GM10248 (cell line): Measurements from ENCODE around the gene SETBP1.

Source experiments
- CTCF ChIA-PET: fragments of 300-600 bp; sonication (Branson Sonifier 250); formaldehyde crosslinking; extraction: SDS; loops from one replicate; lab custom pipeline; 2021; ENCODE audit warnings: antibody characterized with exemption; lab: Yijun Ruan, JAX
- POLR2A ChIA-PET: fragments of 350-650 bp; sonication (Branson Sonifier 250); formaldehyde crosslinking; extraction: SDS; loops from one replicate; lab custom pipeline; 2020; ENCODE audit warnings: antibody characterized with exemption; lab: Yijun Ruan, JAX
- DNase-seq: peaks from one replicate; pipeline ENCODE4 v3.0.0; 2012; ENCODE audit errors: extremely low spot score
- TF ChIP-seq, protein P1 (sequence below): IDR thresholded peaks from 2 replicates; pipeline ENCODE4 v1.5.1; 2012; ENCODE audit warnings: mild to moderate bottlenecking, low read depth; ENCODE audit errors: extremely low read depth, missing control alignments, control extremely low read depth

Gene SETBP1

DNA sequence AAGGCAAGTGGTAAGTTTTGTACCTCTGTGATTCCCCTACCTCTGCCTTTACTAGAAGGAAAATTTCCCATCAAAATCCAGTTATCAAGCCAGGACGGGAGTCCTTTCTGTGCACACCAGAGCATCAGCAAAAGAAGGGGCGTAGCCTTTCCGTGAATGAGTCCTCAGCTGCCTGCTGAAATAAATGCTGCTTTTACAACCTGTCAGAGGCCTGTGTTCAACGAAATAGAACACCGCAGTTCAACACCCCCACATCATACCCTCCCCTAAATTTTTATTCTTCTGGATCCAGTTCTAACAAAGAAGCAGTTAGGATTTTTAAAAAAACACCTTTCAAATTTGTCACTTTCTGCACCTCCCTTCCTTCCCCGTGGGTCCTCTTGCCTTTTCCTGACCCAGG lies 135.8 kb downstream of the SETBP1 start:
- TF ChIP-seq, protein P1, sequence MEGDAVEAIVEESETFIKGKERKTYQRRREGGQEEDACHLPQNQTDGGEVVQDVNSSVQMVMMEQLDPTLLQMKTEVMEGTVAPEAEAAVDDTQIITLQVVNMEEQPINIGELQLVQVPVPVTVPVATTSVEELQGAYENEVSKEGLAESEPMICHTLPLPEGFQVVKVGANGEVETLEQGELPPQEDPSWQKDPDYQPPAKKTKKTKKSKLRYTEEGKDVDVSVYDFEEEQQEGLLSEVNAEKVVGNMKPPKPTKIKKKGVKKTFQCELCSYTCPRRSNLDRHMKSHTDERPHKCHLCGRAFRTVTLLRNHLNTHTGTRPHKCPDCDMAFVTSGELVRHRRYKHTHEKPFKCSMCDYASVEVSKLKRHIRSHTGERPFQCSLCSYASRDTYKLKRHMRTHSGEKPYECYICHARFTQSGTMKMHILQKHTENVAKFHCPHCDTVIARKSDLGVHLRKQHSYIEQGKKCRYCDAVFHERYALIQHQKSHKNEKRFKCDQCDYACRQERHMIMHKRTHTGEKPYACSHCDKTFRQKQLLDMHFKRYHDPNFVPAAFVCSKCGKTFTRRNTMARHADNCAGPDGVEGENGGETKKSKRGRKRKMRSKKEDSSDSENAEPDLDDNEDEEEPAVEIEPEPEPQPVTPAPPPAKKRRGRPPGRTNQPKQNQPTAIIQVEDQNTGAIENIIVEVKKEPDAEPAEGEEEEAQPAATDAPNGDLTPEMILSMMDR, result no peak
- CTCF ChIA-PET, result interaction anchor here (1.2 to 1.7 kb wide), 4 partner anchors 10 to 57 kb away, joined by 3 to 7 read pairs (median 4); no protein-coding TSS in a partner anchor
- POLR2A ChIA-PET, result no interaction called here
- no peak for DNase-seq

DNA sequence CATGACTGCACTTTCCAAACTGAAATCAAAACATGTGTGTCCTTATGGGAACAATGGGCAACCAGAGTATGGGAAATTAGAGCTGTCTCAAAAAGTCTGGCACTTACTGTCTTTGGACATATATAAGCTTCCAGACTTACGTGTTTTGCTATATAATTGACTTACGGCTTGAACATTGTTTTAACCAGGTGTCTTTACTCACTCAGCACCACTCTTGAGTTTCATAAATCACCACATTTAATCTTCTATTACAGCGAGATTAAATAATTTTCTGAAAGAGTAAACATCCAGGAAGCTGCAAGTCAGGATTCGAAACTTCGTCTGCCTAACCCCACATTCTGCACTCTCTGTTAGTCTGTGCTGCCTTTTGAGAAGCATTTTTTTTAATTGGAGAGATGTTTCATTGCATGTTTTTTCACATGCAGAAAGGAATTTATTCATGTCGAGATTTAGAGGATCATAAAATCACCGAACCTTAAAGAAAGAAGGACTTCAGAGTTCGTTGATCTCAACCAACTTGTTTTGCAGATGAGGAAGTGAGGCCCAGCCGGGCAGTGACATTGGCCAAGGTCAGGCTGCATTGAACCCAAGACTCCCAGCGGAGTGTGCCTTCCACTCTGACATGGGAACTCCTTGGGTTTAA lies 137.3 kb downstream of the SETBP1 start:
- TF ChIP-seq, protein P1, result no peak
- no peak for DNase-seq
- ChIA-PET POLR2A (interaction anchor here (0.7 kb wide), 1 partner anchor 20 kb away, joined by 4 read pairs; no protein-coding TSS in a partner anchor), CTCF (interaction anchor here (0.8 to 1.7 kb wide), 5 partner anchors 9 to 389 kb away, joined by 3 to 7 read pairs (median 4); no protein-coding TSS in a partner anchor)

DNA sequence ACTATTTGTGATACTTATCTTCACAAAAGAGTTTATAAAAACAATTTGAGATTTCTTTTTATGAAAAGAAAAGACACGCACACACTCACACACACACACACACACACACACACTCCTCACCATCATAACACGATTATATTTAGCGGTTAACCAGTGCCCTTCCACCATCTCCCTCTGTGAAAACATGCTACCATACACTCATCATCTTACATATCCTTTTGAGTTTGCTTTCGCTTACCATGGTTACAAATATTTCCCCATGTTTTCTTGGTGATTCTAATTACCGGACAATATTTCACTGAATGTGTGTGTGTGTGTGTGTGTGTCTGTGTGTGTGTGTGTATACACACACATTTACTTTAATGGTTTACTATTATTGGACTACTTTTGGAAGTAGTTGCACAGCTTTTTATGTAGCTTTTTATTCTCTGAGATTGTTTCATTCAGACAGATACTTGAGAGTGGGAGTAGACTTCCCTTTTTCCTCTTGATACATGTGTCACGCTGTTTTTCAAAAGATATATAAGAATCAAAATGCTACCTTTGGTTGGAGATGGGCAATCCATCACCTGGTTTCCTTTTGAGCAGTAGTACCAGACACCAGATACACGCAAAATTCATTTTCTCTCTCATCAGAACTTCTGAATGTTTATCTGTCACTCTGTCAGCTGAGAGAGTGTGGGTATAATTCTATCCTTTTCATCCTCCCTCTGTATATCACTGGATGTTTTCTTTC lies 138.1 kb downstream of the SETBP1 start:
- ChIA-PET CTCF (interaction anchor here (1.0 to 1.6 kb wide), 4 partner anchors 9 to 389 kb away, joined by 3 read pairs; no protein-coding TSS in a partner anchor), POLR2A (no interaction called here)
- TF ChIP-seq, protein P1, result no peak
- DNase-seq, result peak; percentile 39

DNA sequence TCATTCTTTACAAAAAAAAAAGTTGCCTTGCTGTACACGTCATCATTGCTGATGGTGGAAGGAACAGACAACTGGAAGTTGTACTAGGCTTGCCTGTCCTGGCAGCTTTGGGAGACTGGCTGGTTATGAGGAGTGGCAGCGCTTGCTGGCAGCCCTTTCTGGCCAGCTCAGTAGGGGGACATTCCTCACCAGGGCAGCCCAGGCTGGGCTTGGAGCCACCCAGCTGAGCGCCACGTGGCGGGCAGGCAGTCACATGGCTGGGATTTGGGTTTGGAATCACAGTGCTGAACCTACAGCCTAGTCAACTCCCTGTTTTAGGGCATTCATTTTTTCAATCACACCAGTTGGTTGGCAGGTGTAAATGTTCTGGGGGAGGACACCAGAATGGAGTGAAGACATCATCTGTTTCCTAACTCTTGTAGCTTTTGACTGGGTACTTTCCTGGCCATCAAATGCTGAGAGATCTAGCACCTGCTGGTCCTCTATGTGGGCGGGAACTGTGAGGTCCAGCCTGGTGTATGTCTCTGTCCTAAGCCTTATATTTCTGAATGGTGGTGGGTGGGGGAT lies 139.3 kb downstream of the SETBP1 start:
- TF ChIP-seq, protein P1, result no peak
- POLR2A ChIA-PET, result no interaction called here
- DNase-seq, result peak; percentile 36
- CTCF ChIA-PET, result interaction anchor here (1.2 to 1.8 kb wide), 3 partner anchors 8 to 21 kb away, joined by 3 to 5 read pairs (median 3); no protein-coding TSS in a partner anchor

DNA sequence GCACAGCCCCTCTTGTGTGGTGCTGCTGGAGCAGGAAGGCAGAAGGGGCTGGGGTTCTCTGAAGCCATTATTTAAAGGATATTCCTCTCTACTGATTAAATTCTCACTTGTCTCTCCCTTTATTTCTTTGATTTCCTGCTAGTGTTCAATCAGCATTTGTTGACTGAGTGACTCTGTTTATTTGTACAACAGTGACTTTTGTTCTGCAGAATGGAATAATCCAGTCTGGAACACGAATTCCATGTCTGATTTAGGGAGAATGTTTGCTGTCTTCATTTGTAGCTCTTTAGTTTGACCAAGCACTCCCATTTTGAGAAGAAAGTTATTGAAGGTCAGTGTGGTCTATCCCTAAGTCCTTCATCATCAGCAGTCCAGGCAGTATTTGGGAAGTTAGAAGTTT lies 141.2 kb downstream of the SETBP1 start:
- TF ChIP-seq, protein P1, result no peak
- CTCF ChIA-PET, result interaction anchor here (1.0 to 2.4 kb wide), 6 partner anchors 8 to 66 kb away, joined by 3 to 10 read pairs (median 4); no protein-coding TSS in a partner anchor
- DNase-seq, result no peak
- POLR2A ChIA-PET, result no interaction called here

DNA sequence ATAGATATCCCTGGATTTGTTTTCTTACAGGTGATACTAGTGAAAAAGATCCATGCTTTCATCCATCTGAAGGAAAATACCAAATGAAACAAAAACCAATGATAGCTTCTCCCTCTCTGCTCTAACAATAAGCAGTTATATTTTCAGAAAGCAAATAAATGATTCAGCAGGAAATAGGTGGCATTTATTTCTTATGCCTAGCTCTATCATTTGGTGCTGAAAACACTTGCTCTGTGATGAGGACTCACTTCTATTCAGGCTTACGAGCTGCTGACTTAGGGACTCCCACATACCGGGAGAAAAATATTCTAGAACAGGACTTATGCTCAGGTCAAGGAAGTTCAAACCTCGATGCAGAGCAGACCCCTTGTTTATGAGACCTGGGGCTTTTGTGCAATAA lies 142.6 kb downstream of the SETBP1 start:
- DNase-seq, result no peak
- POLR2A ChIA-PET, result no interaction called here
- TF ChIP-seq, protein P1, result no peak
- CTCF ChIA-PET, result interaction anchor here (0.8 to 2.4 kb wide), 5 partner anchors 9 to 561 kb away, joined by 3 to 10 read pairs (median 4); no protein-coding TSS in a partner anchor
